Colonic mucosa (tissue), 4 donors: ENCODE measurements around the gene TMPRSS13. TPM values are rescaled to one million over a fixed set of nuclear protein-coding genes. Genes with fewer than 3 reads are reported as not detected.

Experiments
- DNase-seq: peaks from one replicate; pipeline ENCODE4 v3.0.0-alpha.2; 2020
- H3K27ac ChIP-seq: fragments of 200-600 bp; one replicate; pipeline ENCODE4 v1.8.0; 2021
- H3K27me3 ChIP-seq: fragments of 200-600 bp; one replicate; pipeline ENCODE4 v1.8.0; 2021
- H3K36me3 ChIP-seq: fragments of 200-600 bp; one replicate; pipeline ENCODE4 v1.8.0; 2021
- H3K4me1 ChIP-seq: fragments of 200-600 bp; one replicate; pipeline ENCODE4 v1.8.0; 2021; ENCODE audit warnings: mild to moderate bottlenecking
- H3K4me3 ChIP-seq: fragments of 200-600 bp; one replicate; pipeline ENCODE4 v1.8.0; 2021
- H3K9ac ChIP-seq, 2 donors: one replicate each; pipeline ENCODE4 v1.7.0; 2013; ENCODE audit warnings: control low read depth in 2 of 2, low read depth in 2 of 2, low read length in 2 of 2
- H3K9me3 ChIP-seq: fragments of 200-600 bp; one replicate; pipeline ENCODE4 v1.8.0; 2021
- CTCF ChIP-seq: fragments of 200-600 bp; IDR thresholded peaks from one replicate; pipeline ENCODE4 v1.8.0; 2022; ENCODE audit warnings: antibody characterized with exemption, mild to moderate bottlenecking
- intact Hi-C: fragments of 100-400 bp; cut with DNase I; formaldehyde crosslinking; loops from one replicate; pipeline ENCODE4 v1.14.1; 2022
- total RNA-seq, 2 donors: library from RNA; stranded (reverse); fragmentation: NEBNext Ultra II Directional in 1 of 2; extraction: Animal tissue kit (Norgen Biotek cat#: 25700) in 1 of 2; gene quantifications; one replicate each; pipeline ENCODE4 v1.2.1, GENCODE V29; 2021
- donor health status: healthy.
- donor health status: DM: no; HTN: no; CAD: no.
- donor health status: DM: no; HTN: no; CAD: no.

TMPRSS13 gene
- total RNA-seq, 2 donors from 2014 or later, result 1.5 to 1.6 TPM

- Histone ChIP-seq H3K27ac (no peak overlapping the region), H3K4me3 (no peak overlapping the region), H3K27me3 (no peaks in the 10 kb centered on the region), H3K36me3 (no peaks in the 10 kb centered on the region), H3K9ac (no peak overlapping the region), H3K9me3 (no peaks in the 10 kb centered on the region), H3K4me1 (no peaks in the 10 kb centered on the region)
- DNase-seq, result no peak
- intact Hi-C loops, result no loop called here
- TF ChIP-seq CTCF, result no peak
Measured at GRCh38 chr11:117941163-117941707, 12.0 kb upstream of the TMPRSS13 start.

- Histone ChIP-seq H3K9ac (no peak overlapping the region), H3K4me3 (no peak overlapping the region), H3K4me1 (no peaks in the 10 kb centered on the region), H3K27me3 (no peaks in the 10 kb centered on the region), H3K9me3 (no peaks in the 10 kb centered on the region), H3K36me3 (no peaks in the 10 kb centered on the region), H3K27ac (no peak overlapping the region)
- no peak for DNase-seq
- TF ChIP-seq CTCF, result no peak
- intact Hi-C loops, result no loop called here
Measured at GRCh38 chr11:117940736-117941135, 11.5 kb upstream of the TMPRSS13 start.

GRCh38 chr11:117936973-117937372 is 7.8 kb upstream of the TMPRSS13 start:
- Histone ChIP-seq H3K9me3 (no peaks in the 10 kb centered on the region), H3K27me3 (no peaks in the 10 kb centered on the region), H3K27ac (no peak overlapping the region), H3K36me3 (no peaks in the 10 kb centered on the region), H3K9ac (no peak overlapping the region), H3K4me1 (no peaks in the 10 kb centered on the region), H3K4me3 (no peak overlapping the region)
- DNase-seq, result no peak
- intact Hi-C loops, result no loop called here
- TF ChIP-seq CTCF, result no peak

- intact Hi-C loops, result no loop called here
- H3K4me1 ChIP-seq, result peaks cover under 1% of the 10 kb centered on the region
- no peaks in the 10 kb centered on the region for H3K9me3 ChIP-seq
- no peak overlapping the region for H3K9ac ChIP-seq
- no peak for TF ChIP-seq CTCF
- H3K36me3 ChIP-seq, result no peaks in the 10 kb centered on the region
- DNase-seq, result no peak
- H3K27ac ChIP-seq, result no peak overlapping the region
- H3K27me3 ChIP-seq, result no peaks in the 10 kb centered on the region
- H3K4me3 ChIP-seq, result no peak overlapping the region
Measured at GRCh38 chr11:117934526-117935307, 5.5 kb upstream of the TMPRSS13 start.

- H3K9me3 ChIP-seq, result no peaks in the 10 kb centered on the region
- H3K27me3 ChIP-seq, result no peaks in the 10 kb centered on the region
- intact Hi-C loops, result no loop called here
- H3K36me3 ChIP-seq, result no peaks in the 10 kb centered on the region
- no peak overlapping the region for H3K9ac ChIP-seq
- no peak overlapping the region for H3K27ac ChIP-seq
- peaks cover 7% of the 10 kb centered on the region for H3K4me1 ChIP-seq
- no peak overlapping the region for H3K4me3 ChIP-seq
- DNase-seq, result no peak
- no peak for TF ChIP-seq CTCF
Measured at GRCh38 chr11:117933930-117934329, 4.7 kb upstream of the TMPRSS13 start.
